GM18907 (cell line): Measurements from ENCODE around the gene SYNGAP1.
"Not testable (repeated sequence)": the region's sequence is repeated elsewhere in the genome, so short reads cannot be mapped to it uniquely, and the experiment has no call there.

Experiments
- ATAC-seq: cut with Tn5 transposase; IDR thresholded peaks from one replicate; pipeline ENCODE4 v1.9.1; 2021; ENCODE audit warnings: mild to moderate bottlenecking, moderate library complexity; ENCODE audit not compliant: unreplicated experiment

The SYNGAP1 gene

GRCh38 chr6:33399881-33400280, 20.0 kb upstream of the SYNGAP1 start:
- not testable (repeated sequence) for ATAC-seq

- ATAC-seq: no peak
Observed at GRCh38 chr6:33404884-33405283, 15.0 kb upstream of the SYNGAP1 start.

GRCh38 chr6:33405386-33405940, 14.4 kb upstream of the SYNGAP1 start:
- no peak for ATAC-seq

- ATAC-seq: no peak
Observed at GRCh38 chr6:33406126-33406525, 13.7 kb upstream of the SYNGAP1 start.

GRCh38 chr6:33407132-33407718, 12.6 kb upstream of the SYNGAP1 start:
- no peak for ATAC-seq

GRCh38 chr6:33410050-33410710, 9.7 kb upstream of the SYNGAP1 start:
- peak; percentile 75 for ATAC-seq

- peak; percentile 40 for ATAC-seq
Observed at GRCh38 chr6:33410711-33411631, 8.9 kb upstream of the SYNGAP1 start, which contains the start of gene PHF1. PHF1 (plus strand) TSS chr6:33411014; CDS start chr6:33412264, 1,250 bp downstream.

- no peak for ATAC-seq
Observed at GRCh38 chr6:33411632-33412005, 8.2 kb upstream of the SYNGAP1 start.

GRCh38 chr6:33412140-33413009, 7.5 kb upstream of the SYNGAP1 start:
- no peak for ATAC-seq

- no peak for ATAC-seq
Observed at GRCh38 chr6:33413241-33414120, 6.4 kb upstream of the SYNGAP1 start.

- no peak for ATAC-seq
Observed at GRCh38 chr6:33414592-33415271, 5.1 kb upstream of the SYNGAP1 start.

GRCh38 chr6:33415831-33416230, 4.0 kb upstream of the SYNGAP1 start:
- ATAC-seq: no peak

- no peak for ATAC-seq
Observed at GRCh38 chr6:33416386-33417127, 3.3 kb upstream of the SYNGAP1 start.

- no peak for ATAC-seq
Observed at GRCh38 chr6:33417128-33417902, 2.5 kb upstream of the SYNGAP1 start.

GRCh38 chr6:33417903-33418689, 1.8 kb upstream of the SYNGAP1 start, which contains the start of gene CUTA:
CUTA (minus strand) TSS chr6:33418107; CDS start chr6:33418000, 107 bp downstream.
- peak; percentile 84 for ATAC-seq

- ATAC-seq: no peak
Observed at GRCh38 chr6:33418690-33419291, 1.1 kb upstream of the SYNGAP1 start.
